ENCODE data around the gene CD44.

Gene CD44

DNA sequence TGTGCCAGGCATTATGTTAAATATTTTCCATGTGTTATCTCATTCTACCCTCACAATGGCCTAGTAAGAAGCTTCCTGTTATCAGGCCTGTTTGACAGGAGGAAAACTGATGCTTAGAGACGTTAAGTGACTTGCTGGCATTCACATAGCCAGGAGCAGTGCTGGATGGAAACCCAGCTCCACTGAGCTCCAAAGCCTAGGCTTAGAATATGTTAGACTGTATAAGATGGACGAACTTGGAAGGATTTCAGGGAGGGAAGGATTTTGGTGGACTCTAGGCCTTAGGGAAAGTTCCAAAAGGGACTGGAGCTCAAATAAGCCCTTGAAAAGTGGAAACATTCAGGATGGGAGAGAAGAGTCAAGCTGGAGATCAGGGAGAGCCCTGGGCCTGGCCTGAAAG, 2.1 kb downstream of the CD44 start:
- DNase-seq: no peak

DNA sequence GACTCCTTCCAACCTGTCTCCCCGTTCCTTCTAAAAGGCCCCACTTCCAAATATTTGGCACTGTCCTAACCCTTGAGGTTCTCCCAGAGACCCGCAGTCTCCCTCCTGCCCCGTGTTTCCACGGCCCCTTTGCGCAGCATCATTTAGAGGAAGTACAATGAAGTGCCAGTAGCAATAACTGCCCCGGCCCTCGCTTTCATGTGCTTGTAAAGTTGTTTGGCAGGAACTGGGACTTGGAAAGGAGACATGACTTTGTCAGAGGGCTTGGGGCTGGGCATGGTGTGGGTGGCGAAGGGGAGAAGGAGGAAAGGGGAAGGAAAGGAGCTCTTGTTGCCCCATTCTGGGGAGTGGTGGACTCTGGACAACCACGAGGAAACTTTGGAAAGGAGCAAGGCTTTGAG, 2.6 kb downstream of the CD44 start:
- DNase-seq: peak; percentile 72

DNA sequence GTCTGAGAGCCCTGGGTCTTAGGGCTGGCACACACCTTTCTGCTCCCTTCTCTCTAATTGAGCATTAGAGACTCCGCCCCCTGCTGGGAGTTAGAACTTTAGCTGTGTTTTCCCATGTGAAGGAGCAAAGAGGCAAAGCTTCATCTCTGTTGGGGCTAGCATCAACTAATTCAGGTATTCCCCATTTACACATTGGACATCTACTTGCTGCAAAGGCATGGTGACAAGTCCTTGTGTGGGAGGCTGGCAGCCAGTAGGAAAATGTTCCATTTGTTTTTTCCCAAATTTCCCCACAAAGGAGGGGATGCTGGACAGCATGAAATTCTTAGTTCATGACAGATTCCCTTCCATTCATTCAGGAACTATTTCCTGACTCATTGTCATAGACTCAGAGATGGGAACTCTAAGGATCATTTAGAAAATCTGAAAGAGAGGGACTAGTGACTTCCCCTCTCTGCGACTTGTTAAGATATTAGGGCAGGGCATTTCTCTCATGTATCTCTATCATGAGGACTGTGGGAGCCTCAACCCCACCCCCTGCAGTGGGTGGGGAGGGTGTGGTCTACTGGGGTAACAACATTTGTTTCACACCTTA, 3.6 kb downstream of the CD44 start:
- no peak for DNase-seq

DNA sequence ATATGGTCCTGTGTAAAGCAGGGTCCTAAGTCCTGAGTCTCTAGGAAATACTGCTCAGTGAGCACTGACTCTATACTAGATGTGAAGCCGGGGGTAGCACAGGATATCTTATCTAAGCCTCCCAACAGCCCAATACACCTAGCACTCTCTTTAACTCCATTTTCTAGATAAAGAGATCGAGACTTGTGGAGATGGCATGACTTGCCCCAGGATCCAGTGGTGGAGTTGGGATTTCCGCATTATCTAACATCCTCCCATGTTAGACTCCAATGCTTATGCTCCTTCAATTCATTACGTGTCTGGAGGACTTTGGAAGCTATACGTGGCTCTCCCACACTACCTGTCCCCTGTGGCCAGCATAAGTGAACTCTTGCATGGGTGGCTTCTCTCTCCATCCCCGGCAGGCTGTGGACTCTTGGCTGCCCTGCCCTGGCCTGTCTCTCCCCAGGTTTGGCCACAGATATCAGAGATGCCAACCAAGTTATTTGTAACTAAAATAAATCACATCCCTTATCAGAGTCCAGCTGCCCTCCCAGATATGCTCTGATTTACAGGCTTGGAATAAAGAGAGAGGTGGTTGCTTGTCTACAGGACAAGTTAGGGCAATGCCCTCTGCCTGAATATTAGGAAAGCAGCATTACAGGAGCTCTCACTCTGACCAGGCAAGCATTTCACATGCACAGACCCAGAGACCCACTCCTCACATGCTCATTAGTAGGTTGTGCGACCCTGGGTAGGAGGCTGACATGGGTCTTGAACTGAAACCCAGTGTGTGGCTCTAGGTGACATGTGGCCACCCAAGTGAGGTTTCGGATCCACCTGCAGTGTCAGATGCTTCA, 4.5 kb downstream of the CD44 start:
- DNase-seq: no peak

DNA sequence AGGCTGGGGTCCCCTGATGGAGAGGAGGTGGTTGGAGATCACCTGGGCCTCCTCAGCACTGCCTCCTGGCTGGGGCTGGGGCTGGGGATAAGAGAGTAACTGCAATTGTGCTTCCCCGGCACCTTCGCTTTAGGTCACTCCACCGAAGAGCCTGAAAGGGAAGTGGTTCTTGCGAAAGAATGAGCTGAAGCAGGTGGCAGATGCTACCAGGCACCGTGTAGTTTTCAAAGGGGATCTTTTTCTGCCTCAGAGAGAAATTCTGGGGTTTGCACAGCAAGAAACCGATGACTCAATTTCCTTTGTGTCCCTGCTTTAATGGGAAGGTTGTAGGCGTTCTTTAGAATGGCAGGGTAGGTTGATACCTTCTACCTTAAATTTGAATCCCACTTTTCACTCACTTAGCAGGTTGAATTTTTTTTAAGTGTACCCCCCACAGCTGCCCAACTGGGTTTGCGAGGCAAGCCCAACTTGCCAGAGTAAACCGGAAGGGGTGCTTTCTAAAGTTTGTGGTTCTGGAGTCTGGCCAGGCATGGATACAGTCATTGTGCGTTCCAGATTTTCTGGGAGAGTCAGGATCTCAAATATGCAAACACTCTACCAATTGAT, 5.3 kb downstream of the CD44 start:
- DNase-seq: peak; percentile 83

DNA sequence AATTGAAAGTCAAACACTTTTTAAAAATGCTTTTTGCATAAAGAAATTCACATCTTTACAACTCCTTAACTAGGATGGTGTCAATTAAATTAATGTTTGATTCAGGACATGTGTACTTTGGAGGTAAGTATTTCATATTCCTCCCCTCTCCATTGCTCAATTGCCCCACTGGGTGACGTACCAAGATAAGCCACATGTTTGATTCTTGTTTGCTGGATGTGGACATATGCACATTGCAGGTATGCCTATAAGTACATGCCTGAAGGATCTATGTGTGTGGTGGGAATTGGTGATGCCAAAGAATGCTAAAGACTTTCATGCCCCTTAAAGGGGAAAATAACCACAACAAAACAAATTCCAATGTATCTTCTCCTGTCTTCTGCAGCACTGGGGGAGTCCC, 5.8 kb downstream of the CD44 start:
- no peak for DNase-seq

DNA sequence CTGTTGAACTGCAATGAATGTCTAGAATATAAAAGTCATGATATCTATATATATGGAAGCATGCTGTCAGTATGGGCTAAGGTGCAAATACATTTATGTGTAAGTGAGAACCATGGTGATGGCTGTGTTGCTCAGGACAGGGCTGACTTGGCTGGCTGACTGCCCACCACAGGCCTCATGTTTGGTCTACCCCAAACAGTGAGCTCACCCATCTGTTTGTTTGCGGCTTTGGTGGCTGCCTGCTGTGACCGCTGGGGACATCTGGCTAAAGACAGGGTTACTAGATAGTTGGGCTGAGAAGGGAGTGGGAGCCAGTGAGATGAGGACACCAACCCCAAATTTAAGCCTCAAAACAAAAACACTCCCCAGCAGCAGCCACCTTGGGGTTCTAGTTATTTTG, 6.3 kb downstream of the CD44 start:
- peak; percentile 76 for DNase-seq

DNA sequence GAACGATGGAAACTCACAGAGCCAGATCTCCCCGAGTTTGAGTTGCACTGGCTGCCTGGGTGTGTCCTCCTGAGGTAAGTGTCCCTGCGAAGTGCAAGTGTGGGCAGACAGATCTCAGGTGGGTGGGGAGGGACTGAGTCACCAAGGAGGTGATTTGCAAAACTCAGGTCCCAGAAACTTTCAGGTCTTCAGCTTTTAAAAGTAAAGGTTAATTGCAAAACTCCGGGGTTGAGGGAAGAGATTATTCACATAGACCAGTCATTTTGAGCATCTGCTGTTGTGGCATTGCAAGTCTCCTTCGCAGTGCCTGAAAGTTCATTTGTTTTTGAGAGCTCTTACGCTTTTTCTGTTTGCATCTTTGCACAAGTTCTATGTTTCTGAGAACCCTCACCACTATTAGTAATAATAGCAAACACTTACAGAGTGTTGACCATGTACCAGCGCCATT, 7.1 kb downstream of the CD44 start:
- DNase-seq: peak; percentile 85

DNA sequence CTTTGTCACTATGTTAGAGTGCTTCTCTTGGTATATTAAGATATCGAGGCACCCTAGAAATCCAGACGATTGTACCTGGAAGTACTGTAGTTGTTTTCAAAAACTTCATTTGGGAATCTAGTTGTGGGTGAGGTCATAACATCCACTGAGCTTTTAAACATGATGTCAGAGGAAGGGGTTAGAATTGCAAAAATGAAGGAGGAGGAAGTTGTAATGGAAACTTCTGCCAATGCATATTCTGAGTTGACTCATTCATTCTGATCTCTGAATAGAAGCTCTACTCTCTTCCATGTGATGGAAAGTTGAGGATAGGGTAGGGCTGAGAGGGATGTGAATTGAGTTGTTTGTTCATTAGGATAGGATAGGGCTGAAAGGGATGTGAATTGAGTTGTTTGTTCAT, 7.7 kb downstream of the CD44 start:
- DNase-seq: no peak

DNA sequence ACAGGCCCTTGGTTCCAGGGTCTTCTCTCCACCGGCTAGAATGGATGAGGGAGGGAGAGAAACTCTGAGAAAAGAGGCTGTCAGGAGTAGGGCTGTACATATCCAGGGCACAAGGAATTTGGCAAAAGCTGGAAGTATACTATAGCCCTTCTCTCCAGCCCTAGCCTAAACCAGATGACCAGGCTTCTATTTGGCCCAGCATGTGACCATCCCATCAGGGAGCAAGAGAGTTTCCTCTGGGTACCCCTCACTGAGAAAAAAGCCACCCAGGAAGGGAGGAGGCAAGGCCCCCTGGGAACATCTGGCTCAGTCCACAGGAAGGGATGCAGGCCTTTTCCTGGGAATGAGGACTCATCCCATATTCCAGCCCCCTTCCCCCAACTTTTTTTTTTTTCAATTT, 8.3 kb downstream of the CD44 start:
- DNase-seq: no peak

DNA sequence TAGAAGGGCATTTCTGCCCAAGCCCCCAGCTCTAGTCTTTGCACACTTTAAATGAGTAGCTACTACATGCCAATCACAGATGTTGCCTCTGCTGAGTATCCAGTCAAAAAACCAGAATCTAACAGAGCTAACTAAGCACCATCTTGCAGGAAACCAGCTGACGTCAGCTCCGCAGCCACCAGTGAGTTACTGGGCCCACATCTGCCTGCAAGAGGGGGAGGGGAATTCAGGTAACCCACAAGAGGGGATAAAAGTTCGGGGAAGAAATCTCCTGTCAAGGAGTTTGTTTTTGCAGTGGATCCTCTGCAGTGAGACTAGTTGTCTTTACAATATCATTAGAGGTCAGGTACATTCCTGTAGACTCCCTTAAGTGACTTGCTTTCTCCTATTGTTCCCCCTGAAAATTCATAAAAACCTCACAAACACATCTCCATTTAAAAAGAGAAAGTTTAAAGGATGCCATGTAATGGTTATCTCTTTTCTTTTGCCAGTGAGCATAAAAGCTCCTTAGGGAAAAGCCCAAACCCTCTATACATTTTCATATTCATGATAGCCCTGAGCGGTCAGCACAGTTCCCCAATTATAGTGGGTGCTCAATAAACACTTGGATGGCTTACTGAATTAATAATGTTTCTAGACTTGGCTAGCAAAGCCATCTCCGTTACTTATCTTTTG, 9.3 kb downstream of the CD44 start:
- DNase-seq: no peak

DNA sequence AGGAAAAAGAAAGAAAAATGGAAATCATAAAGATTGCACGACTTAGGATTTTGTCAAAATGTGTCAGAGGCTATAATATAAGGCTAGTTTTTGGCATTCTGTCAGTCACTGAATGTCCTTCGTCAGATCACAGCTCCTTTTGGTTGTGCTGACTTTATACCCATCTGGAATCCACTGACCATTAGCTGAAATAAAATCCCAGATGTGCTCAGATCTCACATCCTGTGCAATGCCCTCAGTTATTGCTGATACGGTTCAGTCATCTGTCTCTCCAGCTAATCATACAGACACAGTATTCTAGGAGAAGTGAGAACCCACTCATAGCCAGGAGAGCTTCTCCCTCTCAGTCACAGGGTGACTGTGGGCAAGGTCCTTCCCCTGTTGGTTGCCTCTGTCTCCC, 11.5 kb downstream of the CD44 start:
- DNase-seq: no peak

DNA sequence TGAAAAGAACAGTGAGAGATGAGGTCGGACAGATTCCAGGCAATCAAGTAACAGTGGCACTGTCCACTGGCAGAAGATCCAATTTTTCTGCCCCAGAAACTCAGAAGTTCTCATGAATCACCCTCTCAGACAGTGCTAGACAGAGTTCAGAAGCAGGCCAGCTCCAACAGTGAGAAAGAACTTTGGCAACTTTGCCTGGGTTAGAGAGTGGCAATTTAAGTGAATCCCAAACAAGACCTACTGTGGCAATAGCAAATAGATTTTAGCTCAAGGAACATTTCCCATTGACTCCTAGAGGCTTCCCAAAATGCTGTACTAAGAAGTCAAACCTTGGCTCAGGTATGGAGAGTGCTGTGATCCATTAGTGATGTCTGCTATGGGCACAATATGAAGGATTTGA, 12.3 kb downstream of the CD44 start:
- DNase-seq: no peak

DNA sequence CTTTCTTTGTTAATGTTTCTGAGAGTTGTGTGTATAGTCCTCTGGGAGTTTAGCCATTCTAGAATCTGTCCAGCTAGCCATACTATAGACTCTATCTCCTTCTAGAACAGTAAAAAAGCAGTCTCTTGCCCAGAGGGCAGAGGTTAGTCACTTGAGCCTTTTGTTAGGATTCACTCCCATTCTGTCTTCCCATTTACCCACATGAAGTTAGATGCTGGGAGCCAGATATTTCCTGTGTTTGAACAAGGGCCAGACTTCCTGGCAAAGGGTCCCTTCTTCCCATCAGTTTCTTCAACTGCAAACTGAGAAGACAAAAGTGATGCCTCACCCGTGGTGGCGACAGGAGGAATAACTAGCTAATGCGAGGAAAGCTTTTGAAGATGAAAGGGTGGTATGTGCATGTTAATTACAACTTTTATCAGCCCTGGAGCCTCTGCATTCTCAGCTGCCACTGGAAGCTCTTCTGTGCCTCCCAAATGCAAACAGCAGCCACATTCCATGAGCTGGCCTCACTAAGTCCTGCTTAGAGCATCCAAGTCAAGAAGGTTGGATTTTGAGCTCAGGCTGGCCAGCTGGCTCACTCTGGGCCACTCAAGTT, 12.8 kb downstream of the CD44 start:
- no peak for DNase-seq

DNA sequence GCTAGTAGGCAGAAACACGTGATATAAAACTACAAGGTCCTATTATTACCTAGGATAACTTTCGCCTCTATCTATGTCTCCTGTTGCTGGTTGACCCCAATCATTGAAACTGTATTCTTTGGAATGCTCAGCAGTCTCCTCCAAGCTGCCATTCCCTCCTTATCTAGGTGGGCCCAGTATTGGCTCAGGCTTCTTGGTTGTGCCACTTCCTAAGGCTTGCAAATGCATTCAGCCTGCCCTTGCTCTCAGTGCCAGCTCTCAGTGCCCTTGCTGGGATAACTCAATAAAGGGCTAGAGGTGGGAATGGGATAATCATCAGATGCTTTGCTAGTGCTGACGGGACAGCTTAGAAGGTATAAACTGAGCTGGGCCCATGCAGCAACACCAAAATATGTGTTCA, 13.6 kb downstream of the CD44 start:
- DNase-seq: no peak

DNA sequence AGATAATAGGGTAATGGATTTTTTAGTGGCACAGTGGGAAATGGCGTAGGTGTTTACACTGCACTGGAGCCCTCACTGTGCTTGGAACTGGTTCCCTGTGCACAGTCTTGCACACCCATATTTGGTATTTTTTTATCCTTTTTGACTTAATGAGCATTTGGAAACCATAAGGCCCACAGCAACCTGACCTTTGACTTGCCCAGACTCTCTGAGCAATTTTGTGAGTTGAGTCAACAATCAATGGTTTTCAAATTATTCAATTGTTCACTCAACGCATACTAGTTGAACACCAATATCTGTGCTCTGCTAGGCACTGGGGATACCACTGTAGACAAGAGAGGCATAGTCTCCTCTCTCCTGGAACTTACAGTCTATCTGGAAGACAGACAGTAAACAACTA, 14.3 kb downstream of the CD44 start:
- DNase-seq: no peak

DNA sequence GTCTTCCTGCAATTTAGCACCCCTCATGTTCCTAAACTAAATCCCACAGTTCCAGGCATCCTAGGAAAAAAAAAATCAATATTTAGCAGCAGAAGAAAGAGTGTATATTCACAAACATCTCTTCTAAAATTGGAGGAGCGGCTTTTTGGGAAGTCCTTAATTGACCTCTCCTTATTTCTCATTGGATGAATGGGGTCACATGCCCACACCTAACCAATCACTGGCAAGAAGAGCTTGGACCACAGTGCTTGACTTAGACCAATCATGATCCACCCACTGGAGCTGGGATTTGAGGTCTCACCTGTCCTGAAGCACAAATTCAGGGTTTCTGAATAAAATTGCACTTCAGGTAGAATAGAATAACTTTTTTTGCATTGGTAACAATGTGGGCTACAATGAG, 16.0 kb downstream of the CD44 start:
- no peak for DNase-seq

DNA sequence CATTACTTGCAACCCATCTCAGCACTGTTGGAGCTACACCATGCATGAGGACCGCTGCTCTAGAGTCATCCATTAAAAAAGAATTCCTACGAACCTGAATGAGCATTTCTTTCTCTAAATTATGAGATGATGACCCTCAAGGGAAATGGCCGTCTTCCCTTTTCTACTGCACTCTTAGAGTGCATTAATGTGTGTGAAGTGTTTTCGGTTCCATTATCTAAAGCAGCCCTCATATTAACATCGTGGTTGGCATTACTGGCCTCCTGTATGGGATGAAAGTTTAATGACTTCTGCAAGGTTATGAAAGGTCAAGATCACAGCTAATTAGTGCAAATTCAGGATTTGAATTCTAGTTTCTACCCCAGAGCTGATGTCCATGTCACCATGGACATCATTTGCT, 16.7 kb downstream of the CD44 start:
- no peak for DNase-seq

DNA sequence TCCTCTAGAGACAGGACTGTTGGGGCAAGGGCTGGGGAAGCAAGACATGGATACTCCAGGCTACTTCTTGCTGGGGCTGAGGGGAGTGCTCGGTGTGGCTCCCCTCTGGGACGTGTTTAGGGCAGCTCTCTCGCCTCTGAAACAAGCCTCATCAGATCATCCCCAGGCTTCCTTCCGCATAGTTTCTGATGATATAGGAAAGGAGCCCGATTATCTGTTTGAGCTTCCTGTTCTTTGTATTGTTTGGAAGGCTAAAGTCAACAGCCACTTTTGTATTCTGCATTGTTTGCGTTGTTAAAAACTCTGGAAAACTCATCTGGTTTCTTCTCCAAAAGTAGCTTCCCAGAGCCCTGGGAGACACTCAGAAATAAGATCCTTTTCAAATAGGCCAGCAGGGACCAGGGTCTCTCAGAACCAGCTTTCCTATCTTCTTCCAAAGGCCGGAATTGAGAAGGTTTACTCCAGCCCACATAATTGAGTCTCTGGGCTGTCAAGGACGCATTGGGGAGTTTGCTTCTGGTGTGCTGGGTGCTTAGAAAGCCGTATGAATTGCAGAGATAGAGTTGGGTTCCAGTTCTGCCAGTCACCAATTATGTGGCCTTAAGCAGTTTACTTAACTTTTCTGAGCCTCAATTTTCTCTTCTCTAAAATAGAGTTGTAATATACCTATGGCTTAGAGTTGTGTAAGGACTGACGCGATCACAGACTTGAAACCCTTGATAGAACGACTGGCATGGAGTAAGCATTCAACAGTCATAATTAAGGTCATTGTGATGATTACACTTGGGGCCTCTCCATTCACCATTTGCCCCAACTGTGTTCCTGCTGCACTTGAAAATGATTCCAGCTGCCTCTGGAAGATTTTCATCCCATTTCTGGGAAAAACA, 19.1 kb downstream of the CD44 start:
- DNase-seq: no peak

DNA sequence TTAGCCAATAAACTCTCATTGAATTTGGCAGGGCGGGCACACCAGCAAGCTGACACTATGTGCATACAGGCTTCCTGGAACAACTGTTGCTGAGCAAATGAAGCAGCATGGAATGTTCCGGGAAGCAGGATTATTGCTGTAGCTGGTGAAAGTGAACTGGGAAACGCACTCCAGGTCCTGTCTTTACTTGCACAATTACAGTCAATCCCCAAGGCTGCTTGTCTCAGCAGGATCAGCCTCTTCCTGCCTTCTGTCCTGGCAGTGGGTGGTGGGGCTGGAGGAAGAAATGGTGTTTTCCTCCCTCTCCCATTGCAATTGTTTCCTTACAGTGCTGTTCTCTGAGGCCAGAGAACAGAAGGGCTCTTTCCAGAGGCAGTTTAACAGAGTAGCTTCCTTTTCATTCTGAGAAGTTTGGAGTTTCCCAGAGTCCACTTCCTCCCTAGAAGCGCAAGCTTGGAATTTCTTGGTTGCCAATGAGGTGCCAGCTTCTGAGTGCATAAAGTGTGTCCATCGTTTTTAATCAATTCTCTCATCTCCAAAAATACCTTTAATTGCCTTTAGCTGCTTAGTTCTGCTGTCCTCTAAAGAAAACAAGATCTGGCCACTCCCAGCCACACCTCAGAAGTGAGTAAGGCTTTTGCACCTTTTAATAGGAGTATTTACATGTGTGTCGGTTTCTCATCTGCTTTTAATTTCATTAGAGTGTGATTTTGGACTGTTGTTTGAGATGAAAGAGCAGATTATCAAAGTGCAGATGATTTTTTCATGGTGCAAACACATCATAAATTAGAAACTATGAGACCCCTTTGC, 19.9 kb downstream of the CD44 start:
- no peak for DNase-seq

DNA sequence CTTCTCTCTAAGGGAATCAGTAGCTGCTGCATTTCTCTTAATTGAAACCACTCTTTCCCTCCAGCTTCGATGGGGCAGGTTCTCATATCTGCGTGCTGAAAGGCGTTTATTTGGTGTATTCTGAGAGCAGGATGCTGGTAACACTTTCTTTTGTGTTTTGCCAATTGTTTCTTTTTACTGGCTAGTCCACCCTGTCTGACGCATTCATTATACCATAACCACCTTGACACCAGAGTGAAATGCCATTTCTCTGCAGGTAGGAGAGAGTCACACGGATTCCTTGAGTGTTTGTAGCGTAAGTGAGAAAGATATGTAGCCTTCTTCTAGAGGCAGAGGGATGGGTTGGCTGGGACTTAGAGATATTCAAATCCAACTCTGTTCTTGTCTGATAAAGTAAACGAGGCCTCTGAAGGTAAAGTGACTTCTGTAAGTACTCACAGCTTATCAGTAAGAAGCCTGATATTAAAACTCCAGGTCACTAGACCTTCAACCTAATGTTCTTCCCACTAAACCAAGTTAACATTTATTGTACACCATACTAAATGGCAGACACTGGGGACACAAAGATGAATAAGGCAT, 21.4 kb downstream of the CD44 start:
- DNase-seq: no peak

All from activated CD8-positive, alpha-beta memory T cell treated with anti-CD3 and anti-CD28 coated beads for 24 hours (primary cell).